H9 (cell line): ENCODE measurements around the gene DEFB125. TPM values are rescaled to one million over a fixed set of nuclear protein-coding genes. Genes with fewer than 3 reads are reported as not detected.

Experiments used
- DNase-seq: peaks from one replicate; pipeline ENCODE4 v3.0.0-alpha.2; 2017
- H2AFZ ChIP-seq: one replicate; pipeline ENCODE4 v1.6.1; 2013; ENCODE audit warnings: mild to moderate bottlenecking, low read length, control low read depth, moderate library complexity
- H2AK5ac ChIP-seq: 2 replicates; pipeline ENCODE4 v1.6.1; 2013; ENCODE audit warnings: low read length, control low read depth, mixed read lengths; ENCODE audit not compliant: insufficient read length
- H2BK120ac ChIP-seq: one replicate; pipeline ENCODE4 v1.6.1; 2013; ENCODE audit warnings: low read depth, mild to moderate bottlenecking, low read length, control low read depth, inconsistent platforms; ENCODE audit not compliant: poor library complexity, severe bottlenecking
- H2BK12ac ChIP-seq: 2 replicates; pipeline ENCODE4 v1.6.1; 2013; ENCODE audit warnings: low read length, control low read depth, mixed read lengths, low read depth; ENCODE audit not compliant: insufficient read length
- H2BK15ac ChIP-seq: 2 replicates; pipeline ENCODE4 v1.6.1; 2013; ENCODE audit warnings: low read depth, low read length, control low read depth
- H2BK20ac ChIP-seq: one replicate; pipeline ENCODE4 v1.6.1; 2013; ENCODE audit warnings: low read depth, mild to moderate bottlenecking, low read length, control low read depth, inconsistent platforms; ENCODE audit not compliant: poor library complexity, severe bottlenecking
- H2BK5ac ChIP-seq: 2 replicates; pipeline ENCODE4 v1.6.1; 2013; ENCODE audit warnings: low read length, control low read depth, mixed read lengths; ENCODE audit not compliant: insufficient read length
- H3K14ac ChIP-seq: 2 replicates; pipeline ENCODE4 v1.6.1; 2013; ENCODE audit warnings: low read length, control low read depth; ENCODE audit not compliant: insufficient read depth
- H3K18ac ChIP-seq: 2 replicates; pipeline ENCODE4 v1.6.1; 2013; ENCODE audit warnings: low read depth, mild to moderate bottlenecking, mixed read lengths, low read length, control low read depth; ENCODE audit not compliant: insufficient read length
- H3K23ac ChIP-seq: 2 replicates; pipeline ENCODE4 v1.6.1; 2013; ENCODE audit warnings: low read length, control low read depth, mixed read lengths, low read depth; ENCODE audit not compliant: insufficient read length
- H3K23me2 ChIP-seq: 2 replicates; pipeline ENCODE4 v1.6.1; 2013; ENCODE audit warnings: low read depth, mild to moderate bottlenecking, mixed read lengths, low read length, control low read depth; ENCODE audit not compliant: insufficient read length, poor library complexity, severe bottlenecking
- H3K27ac ChIP-seq: 2 replicates; pipeline ENCODE4 v1.5.1; 2013; ENCODE audit warnings: low read length, control low read depth, mixed read lengths, low read depth; ENCODE audit not compliant: insufficient read length
- H3K27me3 ChIP-seq: 2 replicates; pipeline ENCODE4 v1.6.1; 2013; ENCODE audit warnings: low read length, control low read depth, inconsistent platforms; ENCODE audit not compliant: insufficient read depth
- H3K4ac ChIP-seq: 2 replicates; pipeline ENCODE4 v1.6.1; 2013; ENCODE audit warnings: low read depth, mild to moderate bottlenecking, control low read depth, inconsistent platforms, low read length, moderate library complexity
- H3K4me1 ChIP-seq: 2 replicates; pipeline ENCODE4 v1.6.1; 2013; ENCODE audit warnings: low read length, control low read depth, inconsistent platforms; ENCODE audit not compliant: insufficient read depth
- H3K4me2 ChIP-seq: 2 replicates; pipeline ENCODE4 v1.6.1; 2013; ENCODE audit warnings: low read length, control low read depth, mixed read lengths; ENCODE audit not compliant: insufficient read length, insufficient read depth
- H3K56ac ChIP-seq: 2 replicates; pipeline ENCODE4 v1.6.1; 2013; ENCODE audit warnings: low read depth, mild to moderate bottlenecking, mixed read lengths, low read length, control low read depth; ENCODE audit not compliant: insufficient read length
- H3K79me1 ChIP-seq: 2 replicates; pipeline ENCODE4 v1.6.1; 2013; ENCODE audit warnings: low read depth, mild to moderate bottlenecking, moderate library complexity, low read length, control low read depth, inconsistent platforms; ENCODE audit not compliant: insufficient read depth, poor library complexity, severe bottlenecking
- H3K79me2 ChIP-seq: 2 replicates; pipeline ENCODE4 v1.6.1; 2013; ENCODE audit warnings: low read length, control low read depth, inconsistent platforms; ENCODE audit not compliant: insufficient read depth
- H3K9ac ChIP-seq: 2 replicates; pipeline ENCODE4 v1.6.1; 2013; ENCODE audit warnings: low read length, control low read depth, mixed read lengths; ENCODE audit not compliant: insufficient read length; ENCODE audit errors: extremely low read depth
- H3K9me3 ChIP-seq: one replicate; pipeline ENCODE4 v1.6.1; 2013; ENCODE audit warnings: low read depth, low read length, inconsistent platforms; ENCODE audit not compliant: control insufficient read depth
- H3T11ph ChIP-seq: one replicate; pipeline ENCODE4 v1.6.1; 2013; ENCODE audit warnings: mild to moderate bottlenecking, low read length, control low read depth, inconsistent platforms
- H4K20me1 ChIP-seq: one replicate; pipeline ENCODE4 v1.6.1; 2013; ENCODE audit not compliant: control insufficient read depth, insufficient read length, insufficient read depth
- H4K5ac ChIP-seq: 2 replicates; pipeline ENCODE4 v1.6.1; 2013; ENCODE audit warnings: low read depth, mild to moderate bottlenecking, mixed read lengths, low read length, control low read depth; ENCODE audit not compliant: insufficient read length
- H4K8ac ChIP-seq: replicated peaks from 2 replicates; pipeline ENCODE4 v1.6.1; 2013; ENCODE audit warnings: low read length, control low read depth, mixed read lengths, low read depth; ENCODE audit not compliant: insufficient read length
- H4K91ac ChIP-seq: 2 replicates; pipeline ENCODE4 v1.6.1; 2013; ENCODE audit warnings: low read depth, mild to moderate bottlenecking, moderate library complexity, mixed read lengths, low read length, control low read depth; ENCODE audit not compliant: insufficient read length
- H3K27ac Mint-ChIP-seq, 3 experiments: 2 replicates in 2 of 3; 3 replicates in 1 of 3; pipeline ENCODE4 v1.8.0; 2020 to 2021; ENCODE audit warnings: mixed read lengths in 3 of 3, mild to moderate bottlenecking in 1 of 3, moderate library complexity in 1 of 3
- H3K27me3 Mint-ChIP-seq: 2 replicates; pipeline ENCODE4 v1.8.0; 2021; ENCODE audit warnings: low read depth, mild to moderate bottlenecking, moderate library complexity, mixed read lengths
- H3K36me3 Mint-ChIP-seq, 3 experiments: 2 replicates in 2 of 3; 3 replicates in 1 of 3; pipeline ENCODE4 v1.8.0; 2020 to 2021; ENCODE audit warnings: low read depth in 3 of 3, mixed read lengths in 3 of 3; ENCODE audit not compliant: insufficient read depth in 1 of 3
- H3K4me1 Mint-ChIP-seq, 2 experiments: 2 replicates each; pipeline ENCODE4 v1.8.0; 2020; ENCODE audit warnings: mixed read lengths in 2 of 2
- H3K4me3 Mint-ChIP-seq, 2 experiments: 2 replicates in 1 of 2; 3 replicates in 1 of 2; pipeline ENCODE4 v1.8.0; 2020 to 2021; ENCODE audit warnings: mild to moderate bottlenecking in 2 of 2, mixed read lengths in 2 of 2, moderate library complexity in 1 of 2
- H3K9me3 Mint-ChIP-seq, 2 experiments: 2 replicates in 1 of 2; 3 replicates in 1 of 2; pipeline ENCODE4 v1.8.0; 2020; ENCODE audit warnings: mild to moderate bottlenecking in 2 of 2, mixed read lengths in 2 of 2, moderate library complexity in 1 of 2
- CTCF ChIP-seq: fragments of 200-600 bp; sonication (generic); conservative IDR thresholded peaks from 3 replicates; pipeline ENCODE4 v1.8.0; 2021; ENCODE audit warnings: antibody characterized with exemption, mild to moderate bottlenecking
- WGBS: extraction: QIAGEN DNeasy Blood & Tissue Kit; methylation state at CpG from one replicate; pipeline ENCODE4 v1.1.7; 2013; ENCODE audit warnings: missing lambda C conversion rate, low lambda C conversion rate, mixed read lengths; ENCODE audit not compliant: insufficient read length; ENCODE audit errors: extremely low coverage; 5-methylcytosine and 5-hydroxymethylcytosine counted together
- total RNA-seq: library from RNA; stranded (reverse); gene quantifications from 2 replicates; pipeline ENCODE4 v1.2.1, GENCODE V29; 2021

The DEFB125 gene
- total RNA-seq, 1 experiment from 2014 or later, result not detected

GRCh38 chr20:142290-142689 lies 54.8 kb downstream of the DEFB125 start, which contains the start of gene DEFB126:
DEFB126 (plus strand) TSS chr20:142590; CDS start chr20:142629, 39 bp downstream.
- H3K9ac ChIP-seq, result no peak within 1 kb of the TSS
- H4K5ac ChIP-seq, result no peak within 1 kb of the TSS
- no peak within 1 kb of the TSS for H2BK5ac ChIP-seq
- no peaks in the 10 kb centered on the region for H3K27me3 ChIP-seq
- H3K23me2 ChIP-seq, result no peaks in the 10 kb centered on the region
- no peak within 1 kb of the TSS for H3K18ac ChIP-seq
- no peak for TF ChIP-seq CTCF
- H2BK120ac ChIP-seq, result no peak within 1 kb of the TSS
- H2BK20ac ChIP-seq, result no peak within 1 kb of the TSS
- Mint-ChIP-seq H3K4me3 (no peak within 1 kb of the TSS), H3K4me1 (peaks cover 0 to 10% of the 10 kb centered on the region in 2 experiments; a peak in 2 of 4 replicates), H3K27ac (no peak within 1 kb of the TSS), H3K27me3 (peaks cover 35% of the 10 kb centered on the region), H3K36me3 (peaks cover 0 to 4% (median 2%) of the 10 kb centered on the region in 3 experiments; a peak in 3 of 7 replicates), H3K9me3 (peaks cover under 1 to 80% of the 10 kb centered on the region in 2 experiments; a peak in 4 of 5 replicates)
- H3K14ac ChIP-seq, result no peak within 1 kb of the TSS
- no peaks in the 10 kb centered on the region for H3K79me2 ChIP-seq
- no peak within 1 kb of the TSS for H2AK5ac ChIP-seq
- H3K4me2 ChIP-seq, result no peak within 1 kb of the TSS
- no peak within 1 kb of the TSS for H3K23ac ChIP-seq
- no peak for DNase-seq
- no peak within 1 kb of the TSS for H3T11ph ChIP-seq
- no peak within 1 kb of the TSS for H4K8ac ChIP-seq
- H3K9me3 ChIP-seq, result peaks cover 31% of the 10 kb centered on the region
- no peak within 1 kb of the TSS for H3K4ac ChIP-seq
- H4K20me1 ChIP-seq, result no peaks in the 10 kb centered on the region
- no peaks in the 10 kb centered on the region for H3K4me1 ChIP-seq
- H3K27ac ChIP-seq, result no peak within 1 kb of the TSS
- H2BK12ac ChIP-seq, result no peak within 1 kb of the TSS
- no peak within 1 kb of the TSS for H4K91ac ChIP-seq
- no peak within 1 kb of the TSS for H3K56ac ChIP-seq
- H2BK15ac ChIP-seq, result no peak within 1 kb of the TSS
- no CpG with 5 or more reads among the region's 1 CpG for whole genome bisulfite sequencing
- H2AFZ ChIP-seq, result no peak within 1 kb of the TSS
- H3K79me1 ChIP-seq, result no peaks in the 10 kb centered on the region
